Measurements from ENCODE around the gene KCNQ1.

The KCNQ1 gene

DNA sequence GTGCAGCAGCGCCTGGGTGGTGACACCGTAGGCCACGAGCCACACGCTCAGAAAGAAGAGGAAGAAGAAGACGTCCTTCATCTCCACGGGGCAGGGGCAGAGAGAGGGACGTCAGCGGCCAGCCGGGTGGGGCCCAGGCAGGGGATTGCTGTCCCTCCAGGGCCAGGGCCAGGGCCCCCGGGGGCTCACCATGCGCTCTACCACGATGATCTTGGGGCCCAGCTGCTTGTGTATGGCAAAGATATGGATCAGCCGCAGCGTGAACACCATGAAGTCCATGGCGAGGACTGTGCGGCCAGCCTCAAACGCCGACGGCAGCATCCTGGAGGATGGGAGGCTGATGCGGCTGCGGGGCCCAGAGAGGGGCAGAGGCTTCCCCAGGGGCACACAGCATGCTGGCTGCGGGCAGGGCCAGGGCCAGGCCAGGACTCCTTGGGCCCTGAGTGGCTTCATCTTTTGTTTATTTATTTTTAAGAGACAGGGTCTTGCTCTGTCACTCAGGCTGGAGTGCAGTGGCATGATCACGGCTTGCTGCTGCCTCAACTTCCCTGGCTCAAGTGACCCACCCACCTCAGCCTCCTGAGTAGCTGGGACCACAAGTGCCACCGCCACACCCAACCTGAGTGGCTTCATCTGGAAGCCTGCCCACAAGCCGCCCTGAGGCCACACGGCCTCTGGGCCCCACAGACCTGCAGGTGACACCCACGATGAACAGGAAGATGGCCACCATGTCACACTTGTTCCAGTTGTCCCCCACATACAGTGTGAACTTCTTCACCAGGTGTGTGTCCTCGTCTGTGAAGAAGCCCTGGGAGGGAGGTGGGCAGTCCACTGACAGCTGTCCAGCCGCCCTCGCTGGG lies 33.1 kb upstream of the KCNQ1 start:
- no peak for DNase-seq (ENCODE audit: low read depth, low spot score)

DNA sequence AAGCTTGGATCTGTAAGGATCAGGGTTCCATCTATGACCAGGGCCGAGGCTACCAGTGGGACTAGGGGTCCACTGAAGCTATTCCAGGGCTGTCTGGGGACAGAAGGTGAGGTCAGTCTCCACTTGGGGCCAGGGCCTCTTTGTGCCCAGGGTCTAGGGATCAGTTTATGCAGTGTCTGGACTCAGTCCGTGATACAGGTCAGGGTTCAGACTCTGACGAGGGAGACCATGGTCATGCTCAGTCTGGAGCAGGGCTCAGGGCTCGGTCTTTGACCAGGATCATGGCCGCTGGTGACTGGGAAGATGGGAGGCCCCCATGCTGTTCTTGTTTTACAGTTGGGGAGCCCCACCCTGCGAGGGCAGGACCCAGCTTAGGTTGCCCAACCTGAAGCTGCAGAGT lies 32.5 kb upstream of the KCNQ1 start:
- DNase-seq (ENCODE audit: low read depth, low spot score), result no peak

DNA sequence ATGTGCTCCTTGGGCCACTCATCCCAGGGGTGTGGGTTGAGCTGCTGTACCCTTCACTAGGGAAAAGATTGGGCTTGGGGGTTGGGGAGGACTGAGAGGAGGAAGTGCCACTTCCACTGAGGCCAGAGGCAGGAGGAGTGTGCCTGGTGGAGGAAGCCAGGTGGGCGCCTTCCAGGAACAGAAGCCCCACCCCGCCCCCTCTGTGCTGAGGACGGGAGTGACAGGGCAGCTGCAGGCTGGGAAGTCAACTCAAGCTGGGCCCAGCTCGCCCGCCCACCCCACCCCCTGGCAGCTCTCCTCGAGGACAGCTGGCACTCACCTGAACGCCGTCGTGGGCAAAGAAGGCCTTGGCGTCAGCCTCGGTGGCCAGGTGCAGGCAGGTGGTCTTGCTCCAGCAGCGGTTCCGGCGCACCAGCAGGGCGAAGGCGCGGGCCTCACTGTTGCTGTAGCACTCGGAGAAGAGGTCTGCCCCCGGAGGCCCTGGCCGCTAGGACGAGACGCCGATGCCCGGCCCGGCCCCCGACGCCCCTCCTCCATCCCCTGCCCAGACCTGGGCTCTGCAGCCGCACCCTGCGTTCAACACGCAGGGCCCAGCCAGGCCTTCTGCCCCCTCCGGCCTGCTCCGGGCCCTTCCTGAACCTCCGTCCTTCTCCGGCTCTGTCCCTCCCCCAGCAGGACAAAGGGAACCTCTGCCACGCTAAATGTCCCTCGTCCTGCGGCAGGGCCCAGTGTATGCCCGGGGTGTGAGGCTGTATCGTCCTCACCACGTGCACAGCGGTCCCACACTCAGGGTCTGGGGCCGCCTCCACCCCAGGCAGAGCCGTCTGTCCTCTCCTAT lies 30.8 kb upstream of the KCNQ1 start:
- DNase-seq (ENCODE audit: low read depth, low spot score), result no peak

DNA sequence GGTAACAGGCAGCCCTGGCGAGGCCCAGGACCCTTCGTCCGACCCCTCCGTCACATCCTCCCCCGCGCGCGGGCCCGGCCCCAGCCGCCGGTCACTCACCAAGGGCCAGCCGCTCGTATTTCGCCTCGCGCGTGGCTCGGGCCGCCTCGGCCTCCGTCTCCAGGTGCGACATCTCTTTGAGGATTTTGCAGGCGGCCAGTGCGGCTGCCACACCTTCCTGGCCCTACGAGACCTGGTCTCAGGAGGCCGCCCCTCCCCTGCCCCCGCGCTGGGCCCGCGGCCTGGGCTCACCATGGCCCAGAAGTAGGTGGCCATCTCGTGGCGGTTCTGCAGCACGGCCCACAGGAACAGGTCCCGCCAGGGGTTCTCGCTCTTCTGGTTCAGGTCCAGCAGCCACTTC lies 30.2 kb upstream of the KCNQ1 start:
- DNase-seq (ENCODE audit: low read depth, low spot score), result no peak

DNA sequence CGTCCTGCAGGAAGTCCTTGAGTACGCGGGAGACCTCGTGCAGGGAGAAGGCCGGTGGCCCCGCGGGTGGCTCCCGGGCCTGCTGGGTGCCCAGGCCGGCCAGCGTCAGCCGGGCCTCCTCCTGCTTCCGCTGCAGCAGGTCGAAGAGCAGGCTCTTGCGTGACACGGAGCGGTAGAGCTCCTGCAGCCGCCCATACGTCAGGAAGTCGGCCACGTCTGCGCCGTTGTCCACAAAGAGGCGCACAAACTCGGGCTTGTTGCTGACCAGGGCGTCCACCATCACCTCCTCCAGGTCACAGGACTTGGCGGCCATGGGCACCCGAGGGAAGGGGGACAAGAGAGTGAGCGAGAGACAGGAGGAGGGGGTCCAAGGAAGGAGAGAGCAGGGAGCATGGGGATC lies 29.6 kb upstream of the KCNQ1 start:
- DNase-seq (ENCODE audit: low read depth, low spot score), result no peak

DNA sequence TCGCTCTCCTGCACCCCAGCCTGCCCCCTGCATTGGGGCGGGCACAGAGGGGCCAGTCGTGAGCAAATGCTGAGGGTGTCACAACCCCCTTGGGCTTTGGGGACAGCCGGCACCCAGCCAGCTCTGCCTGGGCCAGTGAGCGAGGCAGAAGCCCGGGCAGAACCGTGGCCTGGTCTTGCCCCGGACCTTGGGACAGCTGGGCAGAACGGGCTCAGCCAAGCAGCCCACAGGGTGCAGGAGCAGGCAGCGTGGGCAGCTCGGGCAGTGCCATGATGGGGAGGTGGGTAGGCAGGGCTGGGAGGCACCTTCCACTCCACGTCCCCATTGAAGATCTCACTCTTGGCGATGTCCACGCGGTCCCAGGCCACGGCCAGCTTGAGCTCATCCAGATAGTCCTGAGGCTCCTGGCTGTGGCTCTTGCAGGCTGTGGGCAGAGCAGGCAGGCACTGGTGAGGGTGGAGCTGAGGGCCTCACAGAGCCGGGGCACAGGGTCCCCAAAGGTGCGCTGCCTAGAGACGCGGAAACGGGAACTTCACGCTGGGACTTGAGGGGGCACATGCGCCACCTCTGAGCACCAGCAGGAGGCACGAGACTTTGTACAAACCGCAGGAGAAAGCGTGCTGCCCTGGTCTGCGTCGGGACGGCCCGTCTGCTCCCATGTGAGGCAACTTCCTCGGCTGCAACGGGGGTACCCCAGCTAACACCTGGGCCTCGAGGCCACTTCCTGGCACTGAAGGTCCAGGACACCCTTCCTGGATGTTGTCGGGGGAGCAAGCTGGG lies 29.0 kb upstream of the KCNQ1 start:
- DNase-seq (ENCODE audit: low read depth, low spot score), result no peak

DNA sequence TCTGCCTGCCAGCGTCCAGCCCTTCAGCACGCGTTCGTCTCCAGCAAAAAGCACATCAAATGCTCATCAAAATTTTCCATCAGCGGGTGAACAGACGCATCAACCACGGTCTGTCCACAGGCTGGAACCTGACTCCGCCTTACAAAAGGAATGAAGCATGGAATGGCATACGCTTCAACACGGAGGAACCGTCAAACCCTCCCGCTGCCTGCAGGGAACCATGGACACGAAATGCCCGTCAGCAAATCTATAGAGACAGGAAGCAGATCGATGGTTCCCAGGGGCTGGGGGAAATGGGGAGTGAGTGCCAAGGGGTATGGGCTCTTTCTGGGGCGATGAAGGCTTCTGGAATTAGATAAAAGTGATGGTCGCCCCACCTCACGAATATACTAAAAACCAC lies 28.0 kb upstream of the KCNQ1 start:
- no peak for DNase-seq (ENCODE audit: low read depth, low spot score)

DNA sequence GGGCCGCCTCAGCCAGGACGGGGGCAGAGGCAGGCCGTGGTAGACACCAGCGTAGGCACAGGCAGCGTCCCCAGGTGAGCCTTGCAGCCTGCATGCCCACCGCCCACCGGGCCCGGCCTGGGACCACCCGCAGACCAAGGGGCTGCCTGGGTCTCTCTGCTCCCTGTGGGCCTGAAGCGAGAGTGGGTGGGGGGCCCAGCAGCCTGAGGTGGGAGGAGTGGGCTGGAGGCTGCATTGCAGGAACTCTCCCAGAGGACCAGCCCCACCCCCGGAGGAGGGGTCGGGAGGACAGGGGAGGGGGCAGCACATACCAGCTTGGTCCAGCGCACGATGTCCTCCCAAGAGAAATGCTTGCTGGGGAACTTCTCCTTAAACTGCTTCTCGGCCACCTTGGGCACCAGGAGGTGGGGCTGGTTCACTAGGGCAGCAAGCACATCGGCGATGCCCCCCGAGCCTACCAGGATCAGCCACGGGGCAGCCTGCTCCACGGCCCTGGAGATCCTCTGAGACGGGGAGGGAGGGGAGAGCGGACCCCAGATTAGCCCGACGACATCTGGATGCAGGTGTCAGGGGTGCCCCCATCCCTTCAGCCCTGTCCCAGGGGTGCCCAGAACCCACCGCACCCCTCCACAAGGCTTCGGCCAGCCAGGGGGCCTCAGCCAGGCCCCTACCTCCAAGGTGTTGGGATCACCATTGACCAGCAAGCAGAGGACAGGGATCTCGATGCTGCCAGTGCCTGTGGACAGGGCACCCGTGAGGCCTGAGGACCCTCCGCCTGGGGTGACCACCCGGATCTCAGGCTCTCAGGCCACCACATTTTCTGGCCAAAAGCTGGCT lies 26.7 kb upstream of the KCNQ1 start:
- DNase-seq (ENCODE audit: low read depth, low spot score), result no peak

DNA sequence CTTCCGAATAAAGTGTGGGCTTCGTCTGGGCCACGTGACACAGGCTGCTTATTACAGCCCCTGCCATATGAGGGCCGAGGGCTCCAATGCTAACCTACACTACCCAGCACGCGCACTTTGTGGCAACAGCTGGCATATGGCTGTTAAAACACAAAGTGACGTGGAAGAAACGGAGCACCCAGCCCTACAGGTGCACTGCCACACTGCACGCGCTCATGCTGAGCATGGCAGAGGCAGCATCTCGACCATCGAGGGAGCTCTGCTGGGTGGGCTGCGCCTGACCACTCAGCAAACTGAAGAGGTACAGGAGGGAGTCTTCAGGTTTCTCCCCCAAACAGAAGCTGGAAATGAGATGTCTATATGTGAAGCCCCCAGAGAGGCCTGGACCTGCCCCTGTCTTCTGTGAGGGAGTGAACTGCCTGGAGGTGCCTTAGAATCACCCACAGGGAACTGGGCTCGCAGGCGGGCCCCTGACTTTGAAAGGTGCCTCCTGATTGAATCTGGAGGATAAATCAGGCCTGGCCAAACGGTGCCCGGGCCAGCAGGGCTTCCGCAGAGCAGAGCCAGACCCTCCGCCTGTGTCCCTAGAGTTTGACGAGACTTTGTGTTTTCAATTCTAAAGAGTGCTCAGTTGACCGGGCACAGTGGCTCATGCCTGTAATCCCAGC lies 26.0 kb upstream of the KCNQ1 start:
- no peak for DNase-seq (ENCODE audit: low read depth, low spot score)

DNA sequence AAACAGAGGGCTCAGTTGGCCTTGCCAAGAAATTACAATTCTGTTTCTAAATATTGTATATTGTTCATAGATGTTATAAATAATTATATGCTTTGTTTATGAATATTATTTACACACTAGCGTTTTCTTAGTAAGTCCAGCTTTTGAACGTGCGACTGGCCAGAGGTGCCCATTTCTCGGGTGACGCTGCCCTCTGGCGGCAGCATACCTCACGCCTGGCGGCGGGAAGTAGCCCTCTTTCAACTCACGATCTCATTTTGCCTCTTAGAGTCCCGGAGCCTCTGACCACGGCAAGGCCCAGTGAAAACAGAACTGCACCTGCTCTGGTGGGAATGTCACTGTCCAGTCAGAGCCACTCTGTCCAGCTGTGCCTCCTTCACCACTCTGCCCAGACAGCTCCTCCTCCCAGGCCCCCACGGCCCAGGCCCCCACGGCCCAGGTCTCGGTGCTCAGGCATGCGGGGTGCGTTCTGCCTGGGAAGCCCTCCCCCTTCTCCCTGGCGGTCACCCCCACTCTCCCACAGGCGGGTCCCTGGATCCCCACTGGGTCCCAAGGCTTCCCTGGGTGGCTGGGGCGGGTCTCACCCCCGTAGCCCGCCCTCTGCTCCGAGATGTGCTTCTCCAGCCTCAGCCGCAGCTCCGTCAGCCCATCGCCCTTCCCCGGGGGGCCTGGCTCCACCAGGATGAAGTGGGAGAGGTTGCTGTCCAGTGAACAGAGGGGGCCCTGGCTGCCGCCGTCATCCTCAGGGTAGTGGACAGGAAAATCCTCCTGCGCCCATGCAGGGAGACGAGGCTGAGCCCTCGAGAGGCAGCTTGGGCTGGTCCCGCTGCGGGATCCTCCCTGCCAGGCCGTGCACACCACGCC lies 24.9 kb upstream of the KCNQ1 start:
- DNase-seq (ENCODE audit: low read depth, low spot score), result no peak

DNA sequence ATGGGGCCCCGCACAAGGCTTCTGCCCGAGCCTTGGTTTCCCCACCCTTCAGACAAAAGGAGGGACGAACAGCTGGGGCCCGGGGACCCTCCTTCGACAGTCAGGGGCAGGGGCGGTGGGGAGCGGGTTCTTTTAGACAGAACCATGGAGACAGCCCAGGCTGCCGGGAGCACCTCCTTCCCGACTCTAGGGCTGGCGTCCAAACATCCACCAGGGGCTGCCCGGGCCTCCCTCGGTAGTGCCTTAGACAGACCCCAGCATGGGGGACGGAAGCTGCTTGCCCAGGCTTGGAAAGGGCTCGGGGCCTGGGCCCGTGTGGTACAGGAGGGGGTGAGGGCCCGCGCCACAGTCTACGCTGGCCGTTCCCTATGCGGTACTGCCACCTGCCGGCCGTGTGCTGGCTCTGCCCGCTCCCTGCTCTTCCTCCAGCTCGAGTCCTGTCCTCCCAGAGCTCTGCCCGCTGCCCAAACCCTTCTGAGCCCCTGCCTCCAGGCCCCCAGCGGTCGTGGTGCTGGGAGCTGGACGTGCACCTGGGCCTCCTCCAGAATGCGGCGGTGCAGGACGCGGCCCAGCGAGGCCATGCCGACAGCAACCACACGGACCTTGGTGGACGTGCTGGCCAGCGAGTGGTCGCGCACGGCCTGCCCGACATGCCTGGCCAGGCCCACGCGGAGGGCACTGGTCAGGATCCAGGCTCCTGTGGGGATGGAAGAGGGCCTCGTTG lies 24.1 kb upstream of the KCNQ1 start:
- DNase-seq (ENCODE audit: low read depth, low spot score), result peak; percentile 52

DNA sequence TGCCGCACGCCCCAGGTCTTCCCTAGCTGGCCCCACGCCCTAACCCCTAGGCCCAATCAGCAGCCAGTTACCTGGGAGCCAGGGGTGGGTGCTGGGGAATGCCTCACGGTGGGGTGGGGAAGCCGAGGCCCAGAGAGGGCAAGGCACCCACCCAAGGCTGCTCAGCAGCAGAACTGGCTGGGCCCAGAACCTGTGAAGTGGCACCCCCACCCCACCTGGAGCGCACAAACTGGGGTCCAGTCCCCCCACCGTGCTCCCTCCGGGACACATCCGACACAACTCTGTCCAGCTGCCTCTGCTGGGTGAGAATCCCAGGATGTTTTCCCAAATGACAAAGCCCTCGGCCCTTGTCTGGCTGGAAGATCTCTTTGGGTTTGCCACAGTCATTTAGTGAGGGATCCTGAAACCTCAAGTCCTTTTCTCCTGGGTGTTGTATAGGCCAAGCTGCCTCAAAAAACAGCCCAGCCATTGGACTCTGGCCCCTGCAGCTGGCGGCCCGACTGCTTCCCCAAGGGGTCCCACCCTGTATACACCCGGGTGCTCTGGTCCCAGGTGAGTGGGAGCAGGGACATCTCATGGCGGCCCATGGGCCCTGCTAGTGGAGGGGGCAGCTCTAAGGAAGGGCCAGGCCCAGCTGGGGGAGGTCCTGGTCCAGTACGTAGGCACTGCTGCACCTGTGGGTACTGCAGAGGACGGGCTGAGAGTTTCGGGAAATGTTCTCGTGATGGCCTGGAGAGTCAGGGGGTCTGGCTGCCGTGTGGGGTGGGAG lies 23.4 kb upstream of the KCNQ1 start:
- no peak for DNase-seq (ENCODE audit: low read depth, low spot score)

DNA sequence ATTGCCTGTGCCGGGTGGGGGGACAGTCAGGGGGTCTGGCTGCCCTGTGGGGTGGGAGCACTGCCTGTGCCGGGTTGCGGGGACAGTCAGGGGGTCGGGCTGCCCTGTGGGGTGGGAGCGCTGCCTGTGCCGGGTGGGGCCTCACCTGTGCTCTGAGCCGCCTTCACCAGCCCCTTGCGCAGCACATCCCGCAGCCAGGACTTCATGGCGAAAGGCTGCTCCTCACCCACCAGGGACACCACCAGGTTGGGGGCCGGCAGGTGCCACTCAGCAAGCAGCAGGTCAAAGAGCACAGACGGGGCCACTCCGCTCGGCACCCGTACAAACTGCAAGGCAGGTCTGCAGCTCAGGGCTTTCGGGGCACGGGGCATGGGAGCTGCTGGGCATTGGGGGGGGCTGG lies 22.8 kb upstream of the KCNQ1 start:
- no peak for DNase-seq (ENCODE audit: low read depth, low spot score)

DNA sequence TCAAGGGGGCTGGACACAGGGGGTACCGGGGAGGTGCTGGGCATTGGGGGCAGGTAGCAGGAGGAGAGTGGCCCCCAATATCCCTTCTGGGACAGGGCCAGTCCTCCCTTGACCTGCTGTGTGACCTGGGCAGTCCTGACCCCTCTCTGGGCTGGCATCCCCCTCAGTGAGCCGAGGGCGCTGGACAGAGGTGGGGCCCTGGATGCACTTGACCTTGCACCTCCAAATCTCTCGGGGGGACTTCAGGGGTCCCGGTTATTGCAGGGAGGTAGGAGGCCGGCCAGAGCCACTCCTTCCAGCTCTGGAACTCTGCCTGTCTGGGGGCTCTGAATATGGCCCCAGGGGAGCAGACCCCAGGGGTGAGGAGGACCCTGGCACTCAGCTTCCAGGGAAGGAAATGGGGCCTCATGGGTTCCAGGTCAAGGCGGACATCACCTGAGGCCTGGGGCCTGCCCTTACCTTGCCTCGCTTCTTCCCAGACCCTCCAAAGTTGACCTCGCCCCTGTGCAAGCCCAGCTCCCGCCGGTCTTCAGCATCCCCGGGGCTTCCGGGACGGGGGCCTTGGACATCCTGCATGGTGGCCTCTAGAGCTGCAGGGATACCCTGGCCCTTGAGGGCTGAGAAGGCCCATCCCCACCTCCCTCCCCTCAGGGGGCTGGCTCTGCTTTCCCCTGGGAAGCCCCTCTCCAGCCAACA lies 22.2 kb upstream of the KCNQ1 start:
- DNase-seq (ENCODE audit: low read depth, low spot score), result no peak

DNA sequence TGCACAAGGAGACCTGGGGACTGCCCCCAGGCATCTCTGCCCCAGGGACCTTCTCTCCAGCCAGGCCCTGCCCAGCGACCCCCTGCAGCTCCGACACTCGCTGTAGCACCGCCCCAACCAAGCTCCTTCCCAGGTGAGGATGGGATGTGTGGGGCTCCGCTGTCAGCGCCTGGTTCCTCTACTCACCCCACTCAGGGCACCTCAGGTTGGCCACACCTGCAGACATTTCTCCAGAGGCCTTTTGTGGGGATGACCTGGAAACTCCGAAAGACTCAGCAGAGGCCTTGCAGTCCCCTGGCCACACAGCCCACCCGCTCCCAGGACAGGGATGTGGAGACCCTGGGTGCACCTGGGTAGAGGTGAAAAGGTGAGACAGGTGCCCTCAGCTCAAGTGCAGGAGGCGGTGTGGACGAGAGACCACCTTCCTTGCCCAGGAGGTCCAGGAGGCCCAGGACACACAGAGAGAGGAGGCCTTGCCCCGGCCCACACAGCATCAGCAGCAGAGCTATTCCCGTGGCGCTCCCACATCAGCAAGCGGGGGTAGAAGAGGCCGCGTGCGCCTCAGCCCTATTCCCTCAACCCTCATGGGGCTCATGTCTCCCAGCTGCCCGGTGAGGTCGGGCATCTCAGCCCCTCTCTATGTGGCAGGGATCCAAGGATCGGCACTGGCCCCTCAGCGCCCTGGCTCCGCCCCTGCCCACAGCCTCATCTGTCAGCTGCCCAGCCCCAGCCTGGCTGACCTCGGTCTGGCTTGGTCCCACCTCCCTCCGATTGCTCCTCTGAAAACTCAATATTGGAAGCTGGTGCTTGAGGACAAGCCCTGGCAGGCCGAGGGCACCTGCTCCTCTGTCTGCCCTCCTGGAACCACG lies 21.4 kb upstream of the KCNQ1 start:
- DNase-seq (ENCODE audit: low read depth, low spot score), result no peak

DNA sequence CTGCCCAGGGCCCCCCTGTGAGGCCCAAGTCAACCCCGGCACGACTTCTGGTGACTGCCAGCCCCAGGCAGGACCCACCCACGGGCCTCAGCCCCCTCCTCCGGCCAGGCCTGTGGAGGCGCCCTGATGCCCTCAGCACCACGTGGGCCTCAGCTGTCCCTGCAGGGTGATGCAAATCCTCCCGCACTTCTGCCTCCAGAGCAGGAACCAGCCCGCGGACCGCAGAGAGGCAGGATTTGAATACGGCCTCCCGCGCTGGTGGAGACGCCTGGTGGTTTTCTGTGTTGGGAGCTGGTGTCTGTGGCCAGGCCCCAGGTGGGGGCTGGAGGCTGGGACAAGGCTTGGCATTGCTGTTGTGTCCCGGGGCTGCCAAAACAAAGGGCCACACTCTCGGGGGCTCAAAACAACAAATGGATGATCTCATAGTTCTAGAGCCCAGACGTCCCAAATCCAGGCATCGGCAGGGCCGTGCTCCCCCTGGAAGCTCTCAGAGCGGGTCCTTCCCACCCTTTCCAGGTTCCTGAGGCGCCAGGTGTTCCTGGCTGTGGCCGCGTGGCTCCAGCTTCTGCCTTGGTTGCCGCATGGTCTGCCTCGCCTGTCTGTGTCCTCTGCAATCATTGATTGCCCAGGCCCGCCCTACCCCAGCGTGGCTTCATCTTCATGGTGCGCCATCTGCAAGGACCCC lies 19.9 kb upstream of the KCNQ1 start:
- DNase-seq (ENCODE audit: low read depth, low spot score), result no peak

All from iPS DF 19.7 (cell line).